T-helper 17 cell (primary cell): Measurements from ENCODE around the gene CDC123. TPM values are rescaled to one million over a fixed set of nuclear protein-coding genes. Genes with fewer than 3 reads are reported as not detected.

Source experiments
- total RNA-seq, 4 donors: library from RNA in 2 of 4; stranded (reverse) in 2 of 4; gene quantifications; one replicate each; pipeline ENCODE4 v1.2.3 and lab custom pipeline; 2022 to 2026

CDC123 gene
- total RNA-seq, 2 donors from 2014 or later: 35.9 to 52.8 TPM

Other genes with a start within 250 kb of the CDC123 start
- 10 to 100 TPM; 21.5 to 24.7 TPM for gene UPF2, start 153.4 kb upstream of the CDC123 start, total RNA-seq
- 10 to 100 TPM in 1 of 2 donors, 1 to 10 TPM in 1; 8.9 to 10.3 TPM for gene DHTKD1, start 127.2 kb upstream of the CDC123 start, total RNA-seq
- gene SEC61A2, start 66.5 kb upstream of the CDC123 start, total RNA-seq: 10 to 100 TPM; 17.2 to 18.9 TPM
- 10 to 100 TPM; 27.8 to 33.5 TPM for gene NUDT5, start 297 bp upstream of the CDC123 start, total RNA-seq
- gene CAMK1D, start 153.4 kb downstream of the CDC123 start, total RNA-seq: 10 to 100 TPM; 31.1 to 47.3 TPM